Cardiac septum (tissue), 1 donor: ENCODE results near the gene ERN1. TPM values are rescaled to one million over a fixed set of nuclear protein-coding genes. Genes with fewer than 3 reads are reported as not detected.
A peak's percentile ranks its signal among the peaks of the same experiment; 100 is the strongest.

Experiments used
- DNase-seq: peaks from one replicate; pipeline ENCODE4 v3.0.0-alpha.2; 2020; ENCODE audit warnings: low spot score
- intact Hi-C: fragments of 100-400 bp; cut with DNase I; formaldehyde crosslinking; loops from one replicate; pipeline ENCODE4 v1.14.0; 2022
- total RNA-seq: library from RNA; stranded (reverse); fragmentation: NEBNext Ultra II Directional; extraction: Animal tissue kit (Norgen Biotek cat#: 25700); gene quantifications from one replicate; pipeline ENCODE4 v1.2.1, GENCODE V29; 2021
- donor health status: DM: no; HTN: no; CAD: no.

The ERN1 gene
- total RNA-seq, 1 donor from 2014 or later, result 6.9 TPM

- intact Hi-C loops, result no loop called here
- DNase-seq, result no peak
Measured at GRCh38 chr17:64158831-64159590, 29.1 kb upstream of the ERN1 start.

- intact Hi-C loops, result no loop called here
- no peak for DNase-seq
Measured at GRCh38 chr17:64158406-64158805, 28.5 kb upstream of the ERN1 start.

DNA sequence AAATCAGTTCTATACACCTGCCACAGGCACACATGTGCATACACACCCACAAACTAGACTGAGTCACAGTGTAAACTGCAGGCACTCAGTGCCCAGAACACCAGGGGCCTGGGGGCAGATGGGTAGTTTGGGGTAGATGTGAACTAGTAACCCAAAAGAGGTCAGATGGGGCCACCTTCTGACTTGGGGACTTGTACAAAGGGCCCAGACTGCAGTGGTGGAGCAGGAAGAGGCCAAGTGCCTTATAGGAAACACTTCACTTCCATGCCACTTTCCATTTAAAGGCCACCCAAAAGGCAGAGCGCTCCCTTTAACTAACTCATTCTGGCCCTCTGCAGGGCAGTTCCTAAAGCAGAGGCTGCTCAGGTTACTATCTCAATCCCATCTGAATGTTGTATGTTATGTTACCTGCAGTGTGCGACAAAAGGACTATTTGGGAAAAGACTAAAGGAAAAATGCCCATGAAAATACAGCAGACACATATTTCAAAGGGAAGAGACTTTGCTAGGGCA lies 27.8 kb upstream of the ERN1 start:
- DNase-seq, result no peak
- intact Hi-C loops, result no loop called here

DNA sequence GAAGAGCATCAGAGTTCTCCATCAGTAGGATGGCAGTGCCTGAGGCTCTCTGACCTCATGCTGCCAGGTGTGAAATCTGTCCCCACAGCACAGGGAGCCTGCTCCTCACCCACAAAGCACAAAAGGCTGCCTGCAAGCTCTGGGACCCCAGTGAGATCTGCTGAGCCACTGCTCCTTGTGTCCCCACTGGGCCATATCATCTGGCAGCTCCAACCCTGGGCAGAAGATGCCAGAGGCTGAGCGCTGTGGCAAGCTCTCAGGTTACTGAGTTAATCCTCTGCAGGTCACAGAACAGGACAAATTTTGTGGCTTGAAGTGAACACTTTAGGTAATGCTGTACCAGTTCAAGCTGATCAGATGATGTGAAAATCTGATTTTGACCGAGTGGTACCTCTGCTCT lies 26.7 kb upstream of the ERN1 start:
- no peak for DNase-seq
- intact Hi-C loops, result no loop called here

GRCh38 chr17:64155751-64156544 lies 26.0 kb upstream of the ERN1 start:
- DNase-seq, result peak; percentile 88
- intact Hi-C loops, result no loop called here

- intact Hi-C loops, result no loop called here
- no peak for DNase-seq
Measured at GRCh38 chr17:64155129-64155528, 25.2 kb upstream of the ERN1 start.

GRCh38 chr17:64154717-64155116 lies 24.8 kb upstream of the ERN1 start:
- intact Hi-C loops, result no loop called here
- DNase-seq, result no peak

GRCh38 chr17:64154313-64154695 lies 24.4 kb upstream of the ERN1 start:
- intact Hi-C loops, result no loop called here
- no peak for DNase-seq

DNA sequence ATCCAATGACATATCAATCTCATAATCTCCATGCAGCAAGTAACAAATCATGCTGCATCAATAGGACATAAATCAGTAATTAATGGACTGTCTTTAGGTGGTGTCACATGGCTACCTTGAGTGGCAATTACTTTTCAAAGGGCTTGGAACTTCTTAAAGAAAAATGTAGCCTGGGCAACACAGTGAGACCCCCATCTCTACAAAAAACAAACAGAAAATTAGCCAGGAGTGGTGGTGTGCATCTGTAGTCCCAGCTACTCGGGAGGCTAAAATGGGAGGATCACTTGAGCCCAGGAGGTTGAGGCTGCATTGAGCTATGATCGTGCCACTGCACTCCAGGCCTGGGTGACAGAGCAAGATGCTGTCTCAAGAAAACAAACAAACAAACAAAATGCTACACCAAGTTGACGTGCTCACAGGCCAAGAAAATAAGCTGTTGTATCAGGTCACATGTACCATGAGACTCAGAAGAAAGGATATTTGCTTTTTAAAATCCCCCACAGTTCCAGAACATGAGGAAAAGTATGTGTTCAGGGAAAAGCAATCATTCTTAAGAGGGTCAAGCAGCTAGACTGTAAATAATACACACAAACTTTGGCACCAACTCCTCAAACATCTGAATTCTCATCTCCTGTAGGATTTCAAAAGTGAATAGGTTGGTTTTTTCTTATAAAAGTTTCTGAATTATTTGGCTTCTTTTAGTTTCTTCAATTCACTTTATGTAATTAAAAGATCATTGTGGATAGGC lies 23.8 kb upstream of the ERN1 start:
- intact Hi-C loops, result no loop called here
- no peak for DNase-seq

GRCh38 chr17:64152428-64153125 lies 22.6 kb upstream of the ERN1 start:
- DNase-seq, result no peak
- intact Hi-C loops, result no loop called here

DNA sequence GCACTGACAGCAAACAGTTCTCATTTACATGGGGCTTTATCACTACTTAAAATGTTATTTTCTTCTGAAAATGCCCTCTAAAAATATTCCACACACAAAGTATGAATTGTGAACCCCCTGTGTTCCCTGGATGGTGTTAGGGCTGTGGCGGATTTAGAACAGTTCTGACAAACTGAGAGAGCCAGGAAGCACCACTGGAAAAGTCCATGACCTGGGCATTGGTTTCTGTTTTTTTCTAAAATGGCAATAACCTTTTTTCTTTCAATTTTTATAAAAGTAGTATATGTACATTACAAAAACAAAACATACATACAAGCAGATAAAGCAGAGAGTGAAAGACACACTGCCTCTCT lies 21.0 kb upstream of the ERN1 start:
- no peak for DNase-seq
- intact Hi-C loops, result no loop called here

DNA sequence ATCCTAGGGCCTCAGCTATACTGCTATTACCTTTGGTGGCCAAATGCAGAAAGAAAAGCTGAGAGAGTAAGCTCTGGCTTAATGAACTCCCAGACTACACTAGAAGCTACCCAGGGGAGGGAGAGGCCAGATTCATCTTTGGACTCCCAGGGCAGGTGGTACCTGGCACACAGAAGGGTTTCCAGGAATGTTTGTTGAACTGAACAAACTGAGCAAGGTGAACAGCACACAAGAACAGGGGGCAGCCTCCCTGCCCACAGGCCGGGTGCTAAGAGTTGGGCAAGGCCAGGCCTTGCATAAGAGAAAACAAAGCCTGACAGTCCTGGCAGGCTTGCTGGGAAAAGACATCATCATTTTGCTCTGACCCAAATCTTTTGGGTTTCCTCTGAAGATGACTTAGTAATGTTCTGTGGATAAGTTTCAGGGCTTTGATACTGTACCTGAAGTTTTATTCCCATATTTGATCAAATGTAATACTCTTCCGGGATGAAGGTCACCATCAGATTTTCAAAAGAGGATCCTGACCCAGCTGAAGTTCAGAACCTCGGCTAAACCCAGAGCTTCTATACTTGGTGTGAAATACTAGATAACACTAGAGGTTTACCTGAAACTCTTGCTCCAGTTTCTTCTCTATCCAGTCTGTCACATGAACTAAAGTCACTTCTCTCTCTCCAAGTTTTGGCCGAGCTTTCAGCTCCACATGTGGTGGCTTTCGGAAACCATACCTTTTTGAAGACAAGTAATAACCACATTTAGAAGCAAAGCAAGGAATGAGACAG lies 20.5 kb upstream of the ERN1 start:
- intact Hi-C loops, result no loop called here

DNA sequence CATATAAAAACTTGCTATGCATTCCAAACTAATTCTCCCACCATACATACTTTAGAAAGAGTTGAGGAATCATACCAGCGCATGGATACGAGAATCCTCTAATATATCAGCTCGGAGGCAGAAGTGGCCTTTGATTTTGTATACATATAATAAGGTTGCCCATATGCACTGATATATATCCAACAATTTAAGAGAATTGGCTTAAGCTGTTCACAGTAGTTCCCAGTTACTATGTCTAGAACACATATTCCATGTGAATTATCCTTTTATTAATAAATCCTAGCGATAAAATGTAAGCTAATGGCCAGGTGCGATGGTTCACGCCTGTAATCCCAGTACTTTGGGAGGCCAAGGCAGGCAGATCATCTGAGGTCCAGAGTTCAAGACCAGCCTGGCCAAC lies 19.3 kb upstream of the ERN1 start:
- DNase-seq, result no peak
- intact Hi-C loops, result loop anchor here (2.0 to 5.0 kb wide), 2 partner anchors 113 to 134 kb away; partner anchors contain the start of gene TEX2

More for the DNA sequence above, 20.5 kb upstream of the ERN1 start:
- DNase-seq, result no peak

DNA sequence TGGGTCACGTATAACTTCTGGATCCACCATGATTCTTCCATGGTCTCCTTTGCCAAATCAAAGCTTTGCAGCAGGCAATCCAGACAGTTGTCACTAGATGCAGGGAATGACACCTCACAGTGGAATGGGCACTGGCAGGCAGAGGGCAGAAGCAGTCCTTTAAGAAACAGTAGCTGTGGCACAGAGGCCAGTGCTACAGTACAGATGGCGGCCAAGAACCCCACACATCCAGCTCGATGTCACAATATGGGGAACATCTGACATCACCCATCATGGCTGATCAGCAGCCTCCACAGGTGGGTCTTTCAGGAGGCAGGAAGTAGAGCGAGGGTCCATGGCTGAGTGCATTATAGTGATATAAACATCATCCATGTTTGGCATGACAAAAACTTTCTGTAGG lies 18.8 kb upstream of the ERN1 start:
- intact Hi-C loops, result loop anchor here (2.0 to 5.0 kb wide), 2 partner anchors 114 to 134 kb away; partner anchors contain the start of gene TEX2

DNA sequence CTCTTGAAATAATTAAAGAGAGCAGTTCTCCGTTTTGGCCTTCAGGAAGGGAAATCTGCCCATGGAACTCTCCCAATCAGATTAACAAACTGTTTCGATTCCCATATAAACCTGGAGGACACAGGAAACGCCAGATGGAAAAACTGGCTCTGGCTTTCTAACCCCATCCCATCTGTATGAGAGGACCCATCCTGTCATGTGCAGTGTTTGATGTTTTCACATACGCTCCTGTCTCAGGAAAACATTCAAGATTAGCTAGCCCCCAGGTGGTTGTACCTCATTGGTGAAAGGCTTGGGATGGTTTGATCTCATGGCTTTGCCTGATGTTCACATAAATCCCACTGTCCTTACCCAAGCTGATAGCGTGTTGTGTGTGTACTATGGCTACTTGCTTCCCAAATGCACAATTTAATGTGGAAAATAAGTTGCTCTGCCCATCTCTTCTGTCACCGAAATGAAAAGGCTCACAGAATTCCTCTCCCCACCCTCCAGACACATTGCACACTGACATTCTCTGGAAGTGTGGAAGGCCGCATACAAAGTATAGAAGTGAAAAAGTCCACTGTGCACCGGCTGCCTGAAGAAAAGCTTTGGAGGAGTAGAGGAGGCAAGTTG lies 18.2 kb upstream of the ERN1 start:
- DNase-seq, result no peak
- intact Hi-C loops, result loop anchor here (2.0 to 5.0 kb wide), 2 partner anchors 114 to 135 kb away; partner anchors contain the start of gene TEX2

More for the DNA sequence above, 18.8 kb upstream of the ERN1 start:
- no peak for DNase-seq

- intact Hi-C loops, result loop anchor here (2.0 to 5.0 kb wide), 2 partner anchors 115 to 135 kb away; partner anchors contain the start of gene TEX2
Measured at GRCh38 chr17:64147110-64148016, 17.4 kb upstream of the ERN1 start.

More at GRCh38 chr17:64147110-64148016, 17.4 kb upstream of the ERN1 start:
- DNase-seq, result no peak
